GM21528 (cell line): ENCODE data around the gene IREB2.
A peak's percentile ranks its signal among the peaks of the same experiment; 100 is the strongest.
"Not testable (repeated sequence)": the region's sequence is repeated elsewhere in the genome, so short reads cannot be mapped to it uniquely, and the experiment has no call there.

Experiments
- ATAC-seq: cut with Tn5 transposase; IDR thresholded peaks from one replicate; pipeline ENCODE4 v1.9.1; 2021; ENCODE audit warnings: mild to moderate bottlenecking, moderate library complexity; ENCODE audit not compliant: unreplicated experiment, low FRiP score

Gene IREB2

GRCh38 chr15:78461171-78461888 lies 23.3 kb downstream of the IREB2 start:
- no peak for ATAC-seq

DNA sequence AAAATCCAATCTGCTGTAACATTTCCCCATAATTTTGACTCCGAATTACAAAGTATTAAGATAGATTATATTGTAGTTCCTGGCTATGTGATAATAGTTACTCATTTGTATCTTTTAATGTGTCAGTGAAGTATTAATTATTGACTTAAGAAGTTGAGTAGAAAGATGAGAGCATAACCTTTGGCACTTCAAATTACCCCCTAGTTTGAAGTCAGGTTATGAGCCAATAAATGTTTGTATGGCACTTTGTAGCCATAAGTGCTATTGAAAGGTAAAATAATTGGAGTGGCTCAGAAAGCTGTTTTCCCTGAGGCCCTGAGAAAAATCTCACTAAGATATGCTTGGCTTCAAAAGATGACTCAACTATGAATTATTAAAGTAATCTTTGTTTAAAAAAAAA lies 31.0 kb downstream of the IREB2 start:
- no peak for ATAC-seq

GRCh38 chr15:78477295-78477694 lies 39.3 kb downstream of the IREB2 start:
- ATAC-seq, result no peak

GRCh38 chr15:78479650-78480049 lies 41.6 kb downstream of the IREB2 start:
- no peak for ATAC-seq

- no peak for ATAC-seq
These were observed 43.9 kb downstream of the IREB2 start for GRCh38 chr15:78481917-78482316.

DNA sequence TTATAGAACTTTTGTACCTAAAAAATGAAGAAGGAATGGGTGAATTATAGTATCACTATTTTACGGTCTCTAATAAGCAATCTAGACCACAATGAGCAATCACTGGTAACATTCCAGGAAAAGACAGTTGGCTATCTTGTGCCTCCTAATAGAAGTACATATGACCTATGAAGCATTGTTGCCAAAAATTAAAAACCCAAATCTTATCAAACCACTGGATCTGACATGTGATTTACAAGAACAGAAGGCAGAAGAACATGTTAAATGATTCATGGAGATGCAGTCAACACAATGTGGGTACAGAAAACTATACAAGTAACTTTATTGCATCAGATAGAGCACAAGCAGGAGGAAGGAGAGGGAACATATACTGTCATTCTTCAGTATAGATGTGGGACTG lies 54.9 kb downstream of the IREB2 start:
- no peak for ATAC-seq

- ATAC-seq, result no peak
These were observed 63.8 kb downstream of the IREB2 start for GRCh38 chr15:78501857-78502256.

GRCh38 chr15:78502641-78503040 lies 64.6 kb downstream of the IREB2 start:
- ATAC-seq, result no peak

DNA sequence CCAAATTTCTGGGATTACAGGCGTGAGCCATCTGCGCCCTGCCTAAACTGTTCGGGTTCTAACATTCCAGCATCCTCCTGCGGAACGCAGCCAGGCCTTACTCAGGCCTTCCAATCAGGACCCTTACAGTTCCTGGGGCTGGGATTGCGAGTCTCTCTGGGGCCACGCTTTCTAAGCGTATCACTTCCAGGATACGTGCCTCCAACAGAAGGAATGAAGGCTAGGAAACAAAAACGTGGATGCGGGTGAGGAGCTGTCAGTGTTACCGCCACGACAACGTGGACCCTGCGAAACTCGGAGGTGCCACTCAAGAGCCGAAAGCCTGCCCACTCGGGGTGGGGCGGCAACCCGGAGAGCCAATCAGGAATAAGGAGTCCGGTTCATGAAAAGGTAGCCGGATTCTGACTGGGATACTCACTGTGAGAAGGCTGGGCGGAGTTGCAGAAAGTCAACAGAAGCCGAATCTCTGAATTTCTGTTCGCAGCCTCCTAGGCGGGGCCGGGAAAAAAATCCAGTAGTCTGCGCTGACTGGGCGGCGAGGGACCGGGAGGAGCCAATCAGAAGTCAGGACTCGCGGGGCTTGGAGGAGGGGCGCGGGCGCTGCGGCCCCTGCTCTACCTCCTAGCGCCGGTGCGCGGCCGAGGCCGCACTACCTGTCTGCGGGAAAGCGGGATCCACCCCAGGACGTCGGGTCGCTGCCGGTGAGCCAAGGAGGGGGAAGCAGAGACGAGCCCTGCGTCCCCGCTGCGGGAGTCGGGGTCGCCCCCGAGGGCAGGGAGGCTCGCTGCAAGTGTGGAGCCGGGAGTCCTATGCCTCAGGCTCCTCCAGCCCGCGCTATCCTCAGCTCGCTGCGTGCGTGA lies 69.2 kb downstream of the IREB2 start, which contains the start of gene HYKK:
HYKK (plus strand) TSS at position 607 of the 860 bp plus-strand sequence. CDS start 5,512 bp downstream, outside the sequence.
- ATAC-seq, result peak; percentile 89

DNA sequence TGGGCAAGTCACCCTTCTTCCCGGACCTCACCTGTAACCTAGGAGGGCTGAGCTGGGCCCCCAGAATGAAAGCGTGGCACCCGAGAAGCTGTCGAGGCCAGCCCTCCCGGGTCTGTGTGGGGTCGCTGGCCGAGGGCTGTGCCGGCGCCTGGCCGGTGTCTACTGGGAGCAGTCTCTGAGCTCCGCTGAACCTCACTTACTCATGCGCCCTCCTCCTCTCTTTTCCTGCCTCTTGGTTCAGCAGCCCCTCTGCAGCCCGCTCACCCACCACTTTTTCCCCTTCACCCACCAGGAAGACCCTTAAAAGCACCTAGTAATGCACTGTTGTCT lies 69.8 kb downstream of the IREB2 start:
- ATAC-seq, result peak; percentile 26

GRCh38 chr15:78508272-78508671 lies 70.3 kb downstream of the IREB2 start:
- ATAC-seq, result no peak

- ATAC-seq, result no peak
These were observed 71.8 kb downstream of the IREB2 start for GRCh38 chr15:78509726-78510312.

- not testable (repeated sequence) for ATAC-seq
These were observed 82.0 kb downstream of the IREB2 start for GRCh38 chr15:78520035-78520434.

- no peak for ATAC-seq
These were observed 86.2 kb downstream of the IREB2 start for GRCh38 chr15:78524230-78524629.

GRCh38 chr15:78527325-78527724 lies 89.3 kb downstream of the IREB2 start:
- ATAC-seq, result no peak

DNA sequence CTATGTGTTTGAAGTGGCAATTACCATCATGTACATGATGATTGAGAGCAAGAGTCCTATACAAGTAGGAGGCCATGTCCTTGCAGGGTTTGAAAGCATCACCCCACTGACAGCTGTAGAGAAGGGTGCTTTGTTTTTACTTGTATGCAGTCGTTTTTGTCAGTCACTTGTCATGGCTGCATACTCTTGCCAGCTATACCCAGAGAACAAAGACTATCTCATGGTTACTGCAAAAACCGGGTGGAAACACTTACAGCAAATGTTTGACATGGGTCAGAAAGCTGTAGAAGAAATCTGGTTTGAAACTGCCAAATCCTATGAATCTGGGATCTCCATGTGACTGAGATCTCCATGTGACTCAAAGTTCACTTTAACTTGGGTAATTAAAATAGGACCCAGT lies 95.3 kb downstream of the IREB2 start:
- no peak for ATAC-seq

DNA sequence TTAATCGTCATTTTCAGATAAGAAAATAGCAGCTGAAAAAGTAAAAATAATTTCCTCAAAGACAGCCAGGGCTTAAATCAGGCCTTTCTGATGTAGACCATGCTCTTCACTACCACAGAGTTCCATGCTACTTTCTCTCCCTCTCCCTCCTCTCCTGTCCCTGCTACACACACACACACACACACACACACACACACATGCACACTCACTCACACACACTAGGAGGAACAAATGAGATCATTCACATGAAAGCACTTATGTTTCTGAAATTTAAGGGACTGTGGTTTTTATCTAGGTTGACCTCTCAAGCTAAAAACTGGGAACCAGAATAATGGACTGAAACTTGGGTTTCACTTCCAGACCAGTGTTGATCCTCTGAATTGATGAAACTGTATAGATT lies 98.1 kb downstream of the IREB2 start:
- no peak for ATAC-seq

- no peak for ATAC-seq
These were observed 99.4 kb downstream of the IREB2 start for GRCh38 chr15:78537266-78537905.

GRCh38 chr15:78538358-78538757 lies 100.3 kb downstream of the IREB2 start:
- ATAC-seq, result no peak

- not testable (repeated sequence) for ATAC-seq
These were observed 101.6 kb downstream of the IREB2 start for GRCh38 chr15:78539464-78540140.
